ENCODE data around the gene RNF113B.

DNA sequence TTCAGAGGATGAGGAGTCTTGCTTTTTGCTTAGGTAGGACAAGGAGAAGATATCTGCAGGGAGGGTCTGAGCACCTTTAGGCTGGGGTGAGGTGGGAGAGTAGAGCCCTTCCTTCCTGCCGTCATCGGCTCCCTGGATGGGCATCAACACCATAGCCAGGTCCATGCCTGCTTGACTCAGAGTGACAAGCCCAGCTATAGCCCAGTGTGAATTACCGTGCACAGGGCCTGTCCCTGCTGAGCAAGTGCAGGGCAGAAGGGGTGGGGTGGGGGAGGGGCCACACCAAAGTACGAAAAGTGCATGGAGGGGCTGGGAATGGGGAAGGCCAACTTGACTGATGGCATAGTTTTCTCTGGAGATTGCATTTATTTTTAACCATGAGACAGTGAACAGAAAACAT is 30.3 kb upstream of the RNF113B start:
- TF ChIP-seq, protein P1, sequence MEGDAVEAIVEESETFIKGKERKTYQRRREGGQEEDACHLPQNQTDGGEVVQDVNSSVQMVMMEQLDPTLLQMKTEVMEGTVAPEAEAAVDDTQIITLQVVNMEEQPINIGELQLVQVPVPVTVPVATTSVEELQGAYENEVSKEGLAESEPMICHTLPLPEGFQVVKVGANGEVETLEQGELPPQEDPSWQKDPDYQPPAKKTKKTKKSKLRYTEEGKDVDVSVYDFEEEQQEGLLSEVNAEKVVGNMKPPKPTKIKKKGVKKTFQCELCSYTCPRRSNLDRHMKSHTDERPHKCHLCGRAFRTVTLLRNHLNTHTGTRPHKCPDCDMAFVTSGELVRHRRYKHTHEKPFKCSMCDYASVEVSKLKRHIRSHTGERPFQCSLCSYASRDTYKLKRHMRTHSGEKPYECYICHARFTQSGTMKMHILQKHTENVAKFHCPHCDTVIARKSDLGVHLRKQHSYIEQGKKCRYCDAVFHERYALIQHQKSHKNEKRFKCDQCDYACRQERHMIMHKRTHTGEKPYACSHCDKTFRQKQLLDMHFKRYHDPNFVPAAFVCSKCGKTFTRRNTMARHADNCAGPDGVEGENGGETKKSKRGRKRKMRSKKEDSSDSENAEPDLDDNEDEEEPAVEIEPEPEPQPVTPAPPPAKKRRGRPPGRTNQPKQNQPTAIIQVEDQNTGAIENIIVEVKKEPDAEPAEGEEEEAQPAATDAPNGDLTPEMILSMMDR (IDR thresholded peaks at IDR 0.05; ENCODE audit: low read length): no peak
- TF ChIP-seq EZH2 (IDR thresholded peaks at IDR 0.05; ENCODE audit: borderline replicate concordance, low read length): no peak
